GM19023 (cell line): ENCODE measurements around the gene CBX3.
"Not testable (repeated sequence)": the region's sequence is repeated elsewhere in the genome, so short reads cannot be mapped to it uniquely, and the experiment has no call there.

Experiments used
- ATAC-seq: cut with Tn5 transposase; IDR thresholded peaks from one replicate; pipeline ENCODE4 v1.9.1; 2021; ENCODE audit warnings: mild to moderate bottlenecking, moderate library complexity; ENCODE audit not compliant: unreplicated experiment

CBX3 gene

DNA sequence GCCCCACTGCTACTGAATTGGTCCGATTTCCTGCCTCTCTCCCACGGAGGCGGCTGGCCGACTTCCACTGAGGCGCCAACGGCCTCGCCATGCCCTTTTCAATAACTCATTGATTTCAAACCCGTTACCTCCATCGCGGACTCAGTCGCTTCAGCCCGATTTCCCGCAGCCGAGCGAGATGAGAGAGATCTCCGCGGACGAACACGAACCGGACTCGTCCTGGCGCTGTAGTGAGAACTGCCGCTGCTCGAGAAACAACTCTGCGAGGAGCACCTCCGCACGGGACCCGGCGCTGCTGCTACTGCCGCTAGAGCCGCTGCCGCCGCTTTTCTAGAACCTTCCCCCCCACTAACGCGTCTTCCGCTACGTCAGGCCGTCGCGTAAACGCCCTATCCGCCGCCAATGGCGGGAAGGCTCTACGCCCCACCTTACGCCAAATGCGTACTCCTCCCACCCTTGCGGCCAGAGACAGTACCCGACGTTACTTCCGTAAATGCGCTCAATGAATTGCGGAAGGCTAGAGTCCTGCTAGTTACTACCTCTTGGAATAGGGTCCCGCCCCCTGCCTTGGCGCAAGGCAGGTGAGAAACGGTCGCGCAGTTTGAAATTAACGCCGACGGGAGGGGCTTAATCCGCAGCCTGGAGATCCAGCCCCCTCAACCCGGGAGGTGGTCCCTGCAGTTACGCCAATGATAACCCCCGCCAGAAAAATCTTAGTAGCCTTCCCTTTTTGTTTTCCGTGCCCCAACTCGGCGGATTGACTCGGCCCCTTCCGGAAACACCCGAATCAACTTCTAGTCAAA lies 900 bp upstream of the CBX3 start, which contains the start of gene HNRNPA2B1:
TSS of gene HNRNPA2B1 (minus strand) at position 303 of the 803 bp plus-strand sequence. CDS start at position 134, 169 bp downstream.
- ATAC-seq, result peak; percentile 57

DNA sequence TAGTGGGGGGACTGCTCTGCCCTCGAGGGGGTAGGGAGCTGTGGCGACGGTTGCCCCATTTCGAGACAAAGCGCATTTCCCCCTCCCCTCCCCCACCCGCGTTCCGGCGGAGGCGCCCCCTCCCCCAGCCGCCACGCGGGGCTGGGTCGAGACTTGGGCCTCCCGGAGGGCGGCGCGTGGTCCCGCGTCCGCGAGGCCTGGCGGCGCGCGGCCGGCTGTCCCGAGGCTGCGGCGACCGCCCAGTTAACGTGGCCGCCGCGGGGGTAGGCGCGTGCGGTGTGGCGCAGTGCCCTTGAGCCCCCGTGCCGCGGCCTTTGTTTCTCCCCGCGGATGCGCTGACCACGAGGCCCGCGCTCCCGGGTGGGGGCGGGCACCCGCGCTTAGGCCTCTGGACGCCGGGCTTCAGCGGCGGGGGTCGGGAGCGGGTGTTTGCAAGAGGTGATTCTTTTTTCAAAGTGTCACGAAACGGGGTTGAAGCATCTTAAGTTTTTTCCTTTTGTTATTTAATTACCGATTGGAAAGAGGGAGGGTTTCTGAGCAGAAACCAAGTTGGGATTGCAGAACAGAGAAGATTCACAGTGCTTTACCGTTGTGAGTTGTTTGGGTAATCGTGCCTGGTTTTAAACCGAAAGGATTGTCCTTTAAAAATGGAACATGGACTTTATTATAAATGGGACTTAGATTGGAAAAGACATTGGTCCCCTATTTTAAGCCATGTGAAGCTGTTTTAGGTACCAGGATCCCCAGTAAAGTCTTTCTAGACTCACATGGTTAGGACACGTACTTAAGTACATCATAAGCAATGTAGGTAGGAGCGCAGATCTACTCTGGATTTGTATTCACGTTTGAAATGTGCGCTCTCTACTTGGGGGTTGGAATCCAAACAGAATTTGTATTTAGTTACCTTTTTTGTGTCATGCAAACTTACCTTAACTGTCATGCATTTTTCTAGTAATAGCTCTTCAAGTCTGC lies 760 bp downstream of the CBX3 start:
- ATAC-seq, result peak; percentile 5

DNA sequence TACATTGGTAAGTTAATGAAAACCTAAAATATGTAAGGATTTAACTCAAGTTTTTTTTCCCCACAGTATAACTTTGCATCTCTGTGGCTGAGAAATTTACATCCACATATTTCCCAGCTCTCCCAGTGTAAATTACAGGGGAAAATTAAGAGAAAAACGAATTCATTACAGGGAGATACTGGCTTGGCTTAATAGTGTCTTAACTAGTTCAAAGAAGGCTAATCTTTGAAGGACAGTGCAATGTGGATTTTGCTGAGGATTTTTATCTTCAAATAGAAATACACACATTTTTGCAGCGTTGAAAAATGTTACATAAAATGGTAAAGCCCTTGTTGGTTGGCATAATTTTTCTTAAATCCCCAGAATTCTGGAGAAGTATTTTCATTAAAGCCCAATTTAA lies 1.5 kb downstream of the CBX3 start:
- ATAC-seq, result no peak

DNA sequence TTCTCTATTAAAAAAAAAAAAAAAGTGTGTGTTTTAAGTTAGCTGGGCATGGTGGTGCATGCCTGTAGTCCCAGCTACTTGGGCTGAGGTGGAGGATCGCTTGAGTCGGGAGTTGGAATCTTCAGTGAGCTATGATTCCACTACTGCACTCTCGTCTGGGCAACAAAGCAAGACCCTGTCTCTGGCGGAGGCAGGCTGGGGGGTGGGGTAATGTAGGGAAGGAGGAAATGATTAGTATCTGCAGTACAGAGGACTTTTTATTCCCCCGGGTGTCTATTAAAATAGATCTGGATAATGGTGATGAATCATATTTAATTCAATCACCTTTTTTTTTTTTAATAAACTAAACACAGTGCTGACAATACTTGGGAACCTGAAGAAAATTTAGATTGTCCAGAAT lies 6.5 kb downstream of the CBX3 start:
- ATAC-seq, result no peak

DNA sequence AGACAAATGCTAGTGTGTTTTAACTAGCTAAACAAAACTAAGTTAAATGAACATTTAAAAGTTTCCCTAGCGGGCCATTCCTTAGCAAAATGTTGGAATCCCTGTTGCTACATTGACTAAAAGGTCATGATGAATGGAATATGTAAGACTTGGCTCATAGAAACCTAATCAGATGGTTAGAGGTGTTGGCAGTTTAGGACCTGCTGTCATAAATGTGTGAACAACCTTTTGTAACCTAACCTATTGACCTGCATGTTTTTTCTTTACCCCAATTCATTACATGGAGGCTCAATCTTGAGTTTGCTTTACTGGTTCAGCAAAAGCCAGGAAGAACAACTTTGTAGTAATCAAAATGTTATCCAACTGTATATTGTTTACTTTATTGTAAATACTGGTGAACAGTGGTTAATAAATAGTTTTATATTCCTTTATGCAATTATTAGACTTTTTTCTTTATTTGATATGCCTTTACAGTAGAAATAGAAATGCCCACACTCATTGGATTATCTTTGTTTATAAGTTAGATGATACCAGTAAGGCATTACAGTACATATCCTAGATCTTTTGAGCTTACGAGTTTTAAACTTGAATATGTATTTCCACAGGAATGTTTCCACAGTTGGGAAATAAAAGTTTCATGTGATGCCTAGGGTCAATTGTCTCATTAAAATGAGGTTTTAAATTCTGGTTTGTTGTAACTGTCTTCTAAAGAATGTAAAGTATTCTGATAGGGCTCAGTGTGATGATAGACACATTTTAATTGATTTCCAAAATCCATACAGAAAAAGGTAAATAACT lies 11.6 kb downstream of the CBX3 start:
- ATAC-seq, result no peak

DNA sequence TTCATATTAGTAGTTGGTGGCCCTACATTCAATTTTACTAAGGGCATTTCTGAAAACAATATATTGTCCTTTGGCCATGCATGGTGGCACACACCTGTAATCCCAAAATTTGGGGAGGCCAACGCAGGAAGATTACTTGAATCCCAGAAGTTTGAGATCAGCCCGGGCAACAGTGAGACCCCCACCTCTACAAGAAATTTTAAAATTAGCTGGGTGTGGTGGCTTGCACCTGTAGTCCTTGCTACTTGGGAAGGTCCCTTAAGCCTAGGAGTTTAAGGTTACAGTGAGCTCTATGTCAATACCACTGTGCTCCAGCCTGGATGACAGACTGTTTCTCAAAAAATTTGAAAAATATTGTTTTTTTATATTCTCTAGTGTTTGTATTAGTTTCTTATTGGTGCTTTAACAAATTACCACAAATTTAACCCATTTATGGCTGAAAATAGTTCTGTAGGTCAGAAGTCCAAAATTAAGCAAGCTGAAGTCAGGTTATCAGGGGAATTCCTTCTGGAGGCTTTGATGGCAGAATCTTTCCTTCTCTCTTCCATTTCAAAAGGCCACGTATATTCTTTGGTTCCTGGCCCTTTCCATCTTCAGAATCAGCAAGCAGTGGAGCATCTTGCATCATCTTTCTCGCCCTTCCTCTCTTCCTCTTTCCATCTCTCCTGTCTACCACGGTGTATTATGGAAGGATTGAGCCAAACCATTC lies 12.4 kb downstream of the CBX3 start:
- no peak for ATAC-seq

DNA sequence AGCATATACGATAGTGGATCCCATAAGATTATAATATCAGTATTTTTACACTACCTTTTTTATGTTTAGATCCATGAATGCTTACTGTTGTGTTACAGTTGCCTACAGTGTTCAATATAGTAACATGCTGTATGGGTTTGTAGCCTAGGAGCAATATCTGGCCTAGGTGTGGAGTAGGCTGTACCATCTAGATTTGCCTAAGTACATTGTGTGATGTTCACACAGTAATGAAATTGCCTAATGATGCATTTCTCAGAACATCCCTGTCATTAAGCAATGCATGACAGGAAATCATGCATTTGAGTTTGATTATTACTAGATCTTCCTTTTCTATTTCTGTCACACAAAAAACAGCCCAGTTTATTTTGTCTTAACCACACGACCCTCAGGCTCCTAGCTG lies 14.5 kb downstream of the CBX3 start:
- no peak for ATAC-seq

DNA sequence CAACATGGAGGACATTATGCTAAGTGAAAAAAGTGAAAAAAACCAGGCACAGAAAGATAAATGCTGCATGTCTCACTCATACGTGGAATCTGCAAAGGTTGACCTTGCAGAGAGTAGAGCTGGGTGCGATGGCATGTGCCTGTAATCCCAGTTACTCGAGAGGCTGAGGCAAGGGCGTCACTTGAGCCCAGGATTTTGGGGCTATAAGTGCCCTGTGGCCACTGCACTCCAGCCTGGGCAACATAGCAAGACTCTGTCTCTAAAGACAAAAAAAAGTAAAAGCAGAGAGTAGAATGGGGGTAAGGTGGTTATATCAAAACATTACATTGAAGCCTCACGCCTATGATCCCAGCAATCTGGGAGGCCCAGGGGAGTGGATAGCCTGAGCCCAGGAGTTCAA lies 22.8 kb downstream of the CBX3 start:
- no peak for ATAC-seq

DNA sequence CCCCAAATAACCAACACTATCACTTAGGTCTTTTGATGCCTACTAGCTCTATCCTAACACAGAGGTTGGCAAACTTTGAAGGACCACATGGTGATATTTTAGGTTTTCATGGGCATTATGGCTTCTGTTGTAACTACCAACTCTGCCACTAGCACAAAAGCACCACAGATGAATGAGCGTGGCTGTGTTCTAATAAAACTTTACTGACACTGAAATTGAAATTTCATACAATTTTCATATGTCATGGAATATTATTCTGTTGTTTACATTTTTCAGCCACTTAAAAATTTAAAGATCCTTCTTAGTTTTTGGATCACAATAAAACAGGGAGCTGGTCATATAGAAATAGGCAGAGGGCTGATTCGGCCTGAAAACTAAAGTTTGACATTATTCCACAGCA lies 26.4 kb downstream of the CBX3 start:
- ATAC-seq, result no peak

DNA sequence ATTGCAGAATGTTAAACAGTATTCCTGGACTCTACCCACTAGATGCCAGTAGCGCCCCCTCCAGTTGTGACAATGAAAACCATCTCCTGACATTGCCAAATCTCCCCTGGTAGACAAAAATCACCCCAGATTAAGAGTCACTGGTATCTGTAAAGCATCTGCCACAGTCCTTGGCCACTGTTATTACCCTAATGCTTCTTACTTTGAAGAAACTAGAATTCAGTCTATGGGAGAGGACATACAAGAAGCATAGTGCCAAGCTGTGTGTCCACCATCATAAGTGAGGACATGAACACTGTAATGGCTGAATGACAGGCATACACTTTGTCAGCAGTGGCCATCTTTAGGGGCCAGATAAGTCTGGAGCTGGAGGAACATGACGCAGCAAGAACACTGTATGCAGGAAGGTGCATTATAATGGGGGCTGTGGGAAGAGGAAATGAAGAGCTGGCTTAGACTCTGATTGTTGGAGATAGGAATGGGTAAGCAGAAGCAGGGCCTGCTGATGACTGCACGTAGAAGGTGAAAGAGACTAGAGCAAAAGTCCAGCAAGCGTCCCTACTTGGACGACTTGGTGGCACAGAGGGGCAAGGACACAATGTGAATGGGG lies 32.5 kb downstream of the CBX3 start:
- no peak for ATAC-seq

DNA sequence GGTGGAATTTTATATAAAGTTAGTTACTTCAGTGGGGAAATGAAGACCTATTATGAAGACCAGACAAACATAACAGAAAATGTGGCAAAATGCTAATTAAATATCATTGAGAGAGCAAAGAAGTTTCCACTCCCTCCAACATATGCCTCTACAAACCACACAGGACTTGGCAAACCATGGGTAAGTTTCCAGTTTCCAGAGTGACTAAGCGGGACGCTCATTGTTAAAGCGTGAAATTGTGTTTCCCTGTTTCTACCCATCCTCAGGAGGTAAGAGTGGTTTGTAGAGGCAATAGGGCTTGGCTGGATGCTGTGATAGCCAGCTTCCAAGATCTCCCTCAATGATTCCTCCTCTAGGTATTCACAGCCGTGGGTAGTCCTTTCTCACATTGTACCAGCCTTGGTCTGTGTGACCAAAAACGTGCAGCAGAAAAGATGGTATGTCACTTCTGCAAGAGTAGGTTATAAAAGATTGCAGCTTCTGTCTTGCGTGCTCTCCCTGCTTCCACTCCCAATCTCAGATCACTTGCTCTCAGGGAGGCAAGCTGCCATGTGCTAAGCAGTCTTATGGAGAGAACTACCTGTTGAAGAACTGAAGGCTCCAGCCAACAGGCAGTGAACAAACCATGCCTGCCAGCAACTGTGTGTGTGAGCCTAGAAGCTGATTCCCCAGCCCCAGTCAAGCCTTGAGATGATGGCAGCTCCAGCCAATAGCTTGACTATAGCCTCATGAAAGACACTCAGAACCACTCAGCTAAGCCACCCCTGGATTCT lies 35.7 kb downstream of the CBX3 start:
- ATAC-seq, result no peak

DNA sequence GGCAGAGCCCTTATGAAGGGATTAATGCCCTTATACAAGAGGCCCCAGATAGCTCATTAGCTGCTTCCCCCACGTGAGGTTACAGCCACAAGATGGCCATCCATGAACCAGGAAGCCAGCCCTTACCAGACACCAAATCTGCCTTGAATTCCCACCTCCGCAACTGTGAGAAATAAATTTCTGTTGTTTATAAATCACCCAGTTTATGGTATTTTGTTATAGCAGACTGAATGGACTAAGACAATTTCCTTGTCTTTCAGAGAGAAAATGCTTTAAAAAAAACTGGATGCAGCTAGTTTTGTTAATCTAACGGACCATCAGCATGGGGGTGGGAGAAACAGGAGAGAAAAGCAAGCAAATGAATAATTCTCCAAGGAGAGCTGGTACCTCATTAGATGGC lies 36.5 kb downstream of the CBX3 start:
- no peak for ATAC-seq

DNA sequence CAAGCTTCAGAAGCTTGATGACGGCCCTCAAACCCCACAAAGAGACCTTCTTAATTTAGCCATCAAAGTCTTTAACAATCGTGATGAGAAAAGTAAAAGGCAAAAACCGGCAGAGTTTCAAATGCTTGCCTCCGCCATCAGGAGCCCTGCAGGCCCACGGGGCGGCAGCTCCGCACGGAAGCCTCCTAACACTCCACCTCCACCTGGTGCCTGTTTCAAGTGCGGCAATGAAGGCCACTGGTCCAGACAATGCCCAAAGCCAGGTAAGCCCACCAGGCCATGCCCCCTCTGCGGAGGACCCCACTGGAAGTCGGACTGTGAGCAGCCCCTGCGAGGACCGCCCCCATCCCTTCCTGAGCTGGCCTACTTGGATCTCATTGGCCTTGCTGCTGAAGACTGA lies 43.6 kb downstream of the CBX3 start:
- ATAC-seq, result no peak

DNA sequence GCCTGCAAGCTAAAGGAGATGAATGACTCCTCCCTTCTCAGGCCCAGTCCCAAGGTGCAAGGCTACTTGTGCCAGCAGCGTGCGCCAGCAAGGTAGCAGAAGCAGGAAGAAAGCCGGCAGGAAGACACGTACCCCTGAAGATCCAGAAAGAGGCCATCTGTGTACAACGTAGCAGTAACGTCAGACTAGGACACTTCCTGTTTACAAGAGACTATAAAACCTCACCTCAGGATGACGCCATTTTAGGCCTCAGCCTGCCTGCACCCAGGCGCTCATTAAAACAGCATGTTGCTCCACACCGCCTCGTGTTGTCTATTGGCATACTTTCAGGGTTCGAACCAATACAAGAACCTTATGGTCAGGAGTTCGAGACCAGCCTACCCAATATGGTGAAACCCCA lies 48.7 kb downstream of the CBX3 start:
- no peak for ATAC-seq

DNA sequence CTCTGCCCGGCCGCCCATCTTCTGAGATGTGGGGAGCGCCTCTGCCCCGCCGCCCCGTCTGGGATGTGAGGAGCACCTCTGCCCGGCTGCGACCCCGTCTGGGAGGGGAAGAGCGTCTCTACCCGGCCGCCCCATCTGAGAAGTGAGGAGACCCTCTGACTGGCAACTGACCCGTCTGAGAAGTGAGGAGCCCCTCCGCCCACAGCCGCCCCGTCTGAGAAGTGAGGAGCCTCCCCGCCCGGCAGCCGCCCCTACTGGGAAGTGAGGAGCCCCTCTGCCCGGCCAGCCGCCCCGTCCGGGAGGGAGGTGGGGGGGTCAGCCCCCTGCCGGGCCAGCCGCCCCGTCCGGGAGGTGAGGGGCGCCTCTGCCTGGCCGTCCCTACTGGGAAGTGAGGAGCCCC lies 60.3 kb downstream of the CBX3 start:
- ATAC-seq, result not testable (repeated sequence)
